ENCODE results near the gene ZSCAN10. TPM values are rescaled to one million over a fixed set of nuclear protein-coding genes. Genes with fewer than 3 reads are reported as not detected.
A peak's percentile ranks its signal among the peaks of the same experiment; 100 is the strongest.
"Not testable (repeated sequence)": the region's sequence is repeated elsewhere in the genome, so short reads cannot be mapped to it uniquely, and the experiment has no call there.

ZSCAN10 gene
- total and polyA plus RNA-seq, 2 experiments from 2014 or later: 217 to 519 TPM

DNA sequence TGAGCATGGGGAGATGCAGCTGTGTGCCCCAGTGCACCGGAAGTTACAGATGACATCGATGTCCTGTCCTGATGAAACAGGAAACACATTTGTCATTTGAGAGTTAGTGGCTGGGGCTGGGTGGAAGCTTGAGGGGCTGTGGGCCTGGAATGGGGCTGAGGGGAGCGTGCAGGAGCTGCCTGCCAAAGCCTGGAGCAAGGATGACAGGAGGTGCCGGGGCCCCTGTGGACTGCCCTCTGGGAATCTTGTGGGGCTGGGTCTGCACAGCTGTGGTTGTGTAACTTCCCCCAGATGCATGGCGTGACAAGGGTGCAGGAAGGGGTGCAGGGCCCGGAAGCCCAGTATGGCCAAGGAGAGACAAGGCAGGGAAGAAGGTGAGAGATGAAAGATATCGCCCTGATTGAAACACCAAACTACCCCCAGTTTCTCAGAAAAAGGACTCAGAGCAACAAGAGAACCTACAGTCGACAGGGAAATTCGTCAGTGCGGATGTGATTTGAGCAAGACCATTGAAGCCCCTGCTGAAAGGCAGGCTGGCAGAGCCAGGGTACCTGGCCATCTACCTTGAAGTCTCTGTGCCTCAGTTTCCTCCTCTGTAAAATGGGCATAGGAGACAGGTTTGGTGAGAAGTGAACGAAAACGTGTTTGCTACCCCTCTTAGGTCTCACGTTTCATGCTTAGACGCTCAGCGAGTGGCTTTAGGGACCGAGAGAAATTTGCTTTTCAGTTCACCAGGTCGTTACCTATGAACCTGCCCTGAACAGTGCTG, 43.9 kb downstream of the ZSCAN10 start (continued):
- TF ChIP-seq, protein P1, sequence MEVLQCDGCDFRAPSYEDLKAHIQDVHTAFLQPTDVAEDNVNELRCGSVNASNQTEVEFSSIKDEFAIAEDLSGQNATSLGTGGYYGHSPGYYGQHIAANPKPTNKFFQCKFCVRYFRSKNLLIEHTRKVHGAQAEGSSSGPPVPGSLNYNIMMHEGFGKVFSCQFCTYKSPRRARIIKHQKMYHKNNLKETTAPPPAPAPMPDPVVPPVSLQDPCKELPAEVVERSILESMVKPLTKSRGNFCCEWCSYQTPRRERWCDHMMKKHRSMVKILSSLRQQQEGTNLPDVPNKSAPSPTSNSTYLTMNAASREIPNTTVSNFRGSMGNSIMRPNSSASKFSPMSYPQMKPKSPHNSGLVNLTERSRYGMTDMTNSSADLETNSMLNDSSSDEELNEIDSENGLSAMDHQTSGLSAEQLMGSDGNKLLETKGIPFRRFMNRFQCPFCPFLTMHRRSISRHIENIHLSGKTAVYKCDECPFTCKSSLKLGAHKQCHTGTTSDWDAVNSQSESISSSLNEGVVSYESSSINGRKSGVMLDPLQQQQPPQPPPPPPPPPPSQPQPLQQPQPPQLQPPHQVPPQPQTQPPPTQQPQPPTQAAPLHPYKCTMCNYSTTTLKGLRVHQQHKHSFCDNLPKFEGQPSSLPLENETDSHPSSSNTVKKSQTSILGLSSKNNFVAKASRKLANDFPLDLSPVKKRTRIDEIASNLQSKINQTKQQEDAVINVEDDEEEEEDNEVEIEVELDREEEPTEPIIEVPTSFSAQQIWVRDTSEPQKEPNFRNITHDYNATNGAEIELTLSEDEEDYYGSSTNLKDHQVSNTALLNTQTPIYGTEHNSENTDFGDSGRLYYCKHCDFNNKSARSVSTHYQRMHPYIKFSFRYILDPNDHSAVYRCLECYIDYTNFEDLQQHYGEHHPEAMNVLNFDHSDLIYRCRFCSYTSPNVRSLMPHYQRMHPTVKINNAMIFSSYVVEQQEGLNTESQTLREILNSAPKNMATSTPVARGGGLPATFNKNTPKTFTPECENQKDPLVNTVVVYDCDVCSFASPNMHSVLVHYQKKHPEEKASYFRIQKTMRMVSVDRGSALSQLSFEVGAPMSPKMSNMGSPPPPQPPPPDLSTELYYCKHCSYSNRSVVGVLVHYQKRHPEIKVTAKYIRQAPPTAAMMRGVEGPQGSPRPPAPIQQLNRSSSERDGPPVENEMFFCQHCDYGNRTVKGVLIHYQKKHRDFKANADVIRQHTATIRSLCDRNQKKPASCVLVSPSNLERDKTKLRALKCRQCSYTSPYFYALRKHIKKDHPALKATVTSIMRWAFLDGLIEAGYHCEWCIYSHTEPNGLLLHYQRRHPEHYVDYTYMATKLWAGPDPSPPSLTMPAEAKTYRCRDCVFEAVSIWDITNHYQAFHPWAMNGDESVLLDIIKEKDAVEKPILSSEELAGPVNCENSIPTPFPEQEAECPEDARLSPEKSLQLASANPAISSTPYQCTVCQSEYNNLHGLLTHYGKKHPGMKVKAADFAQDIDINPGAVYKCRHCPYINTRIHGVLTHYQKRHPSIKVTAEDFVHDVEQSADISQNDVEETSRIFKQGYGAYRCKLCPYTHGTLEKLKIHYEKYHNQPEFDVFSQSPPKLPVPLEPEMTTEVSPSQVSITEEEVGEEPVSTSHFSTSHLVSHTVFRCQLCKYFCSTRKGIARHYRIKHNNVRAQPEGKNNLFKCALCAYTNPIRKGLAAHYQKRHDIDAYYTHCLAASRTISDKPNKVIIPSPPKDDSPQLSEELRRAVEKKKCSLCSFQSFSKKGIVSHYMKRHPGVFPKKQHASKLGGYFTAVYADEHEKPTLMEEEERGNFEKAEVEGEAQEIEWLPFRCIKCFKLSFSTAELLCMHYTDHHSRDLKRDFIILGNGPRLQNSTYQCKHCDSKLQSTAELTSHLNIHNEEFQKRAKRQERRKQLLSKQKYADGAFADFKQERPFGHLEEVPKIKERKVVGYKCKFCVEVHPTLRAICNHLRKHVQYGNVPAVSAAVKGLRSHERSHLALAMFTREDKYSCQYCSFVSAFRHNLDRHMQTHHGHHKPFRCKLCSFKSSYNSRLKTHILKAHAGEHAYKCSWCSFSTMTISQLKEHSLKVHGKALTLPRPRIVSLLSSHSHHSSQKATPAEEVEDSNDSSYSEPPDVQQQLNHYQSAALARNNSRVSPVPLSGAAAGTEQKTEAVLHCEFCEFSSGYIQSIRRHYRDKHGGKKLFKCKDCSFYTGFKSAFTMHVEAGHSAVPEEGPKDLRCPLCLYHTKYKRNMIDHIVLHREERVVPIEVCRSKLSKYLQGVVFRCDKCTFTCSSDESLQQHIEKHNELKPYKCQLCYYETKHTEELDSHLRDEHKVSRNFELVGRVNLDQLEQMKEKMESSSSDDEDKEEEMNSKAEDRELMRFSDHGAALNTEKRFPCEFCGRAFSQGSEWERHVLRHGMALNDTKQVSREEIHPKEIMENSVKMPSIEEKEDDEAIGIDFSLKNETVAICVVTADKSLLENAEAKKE (CRISPR knock-in tag; IDR thresholded peaks at IDR 0.05): no peak
- no peak for TF ChIP-seq EZH2phosphoT487 (IDR thresholded peaks at IDR 0.05; ENCODE audit: unreplicated experiment)

DNA sequence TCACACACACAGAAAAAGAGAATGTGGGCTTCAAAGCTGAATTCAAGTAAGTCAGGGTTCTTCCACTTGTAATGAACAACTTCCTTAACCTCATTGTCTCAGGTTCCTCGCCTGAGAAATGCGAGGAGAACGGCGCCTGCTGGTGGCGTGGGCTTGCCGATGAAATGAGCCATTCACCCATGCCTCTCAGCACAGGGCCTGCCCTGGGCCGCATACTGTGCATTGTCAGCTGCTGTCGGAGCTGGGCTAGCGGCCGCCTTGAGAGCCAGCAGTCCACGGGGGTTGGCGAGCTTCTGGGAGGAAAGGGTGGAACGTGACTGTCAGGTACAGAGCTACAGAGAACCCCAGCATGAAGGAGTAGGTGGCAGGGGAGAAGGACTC, 45.8 kb downstream of the ZSCAN10 start:
- H3K27ac Mint-ChIP-seq; H3K4me1 ChIP-seq (ENCODE audit: insufficient read depth); H2AFZ ChIP-seq; H3K9me2 ChIP-seq (ENCODE audit: insufficient read depth); H4K20me1 ChIP-seq (replicated peaks; ENCODE audit: insufficient read depth); H3F3A ChIP-seq (replicated peaks; ENCODE audit: low read depth); H3K36me3 ChIP-seq (ENCODE audit: insufficient read depth); H3K27ac ChIP-seq (ENCODE audit: low read depth); H3K4me2 ChIP-seq; H3K4me3 ChIP-seq; H3K4me3 Mint-ChIP-seq; H3K79me2 ChIP-seq (replicated peaks; ENCODE audit: insufficient read depth); H3K9me3 Mint-ChIP-seq: not testable (repeated sequence)
- peaks cover 11% of the 10 kb centered on the region for H3K27me3 Mint-ChIP-seq (ENCODE audit: insufficient read depth, low read depth, poor library complexity)
- peaks cover 18% of the 10 kb centered on the region for H3K4me1 Mint-ChIP-seq
- TF ChIP-seq, protein P2, sequence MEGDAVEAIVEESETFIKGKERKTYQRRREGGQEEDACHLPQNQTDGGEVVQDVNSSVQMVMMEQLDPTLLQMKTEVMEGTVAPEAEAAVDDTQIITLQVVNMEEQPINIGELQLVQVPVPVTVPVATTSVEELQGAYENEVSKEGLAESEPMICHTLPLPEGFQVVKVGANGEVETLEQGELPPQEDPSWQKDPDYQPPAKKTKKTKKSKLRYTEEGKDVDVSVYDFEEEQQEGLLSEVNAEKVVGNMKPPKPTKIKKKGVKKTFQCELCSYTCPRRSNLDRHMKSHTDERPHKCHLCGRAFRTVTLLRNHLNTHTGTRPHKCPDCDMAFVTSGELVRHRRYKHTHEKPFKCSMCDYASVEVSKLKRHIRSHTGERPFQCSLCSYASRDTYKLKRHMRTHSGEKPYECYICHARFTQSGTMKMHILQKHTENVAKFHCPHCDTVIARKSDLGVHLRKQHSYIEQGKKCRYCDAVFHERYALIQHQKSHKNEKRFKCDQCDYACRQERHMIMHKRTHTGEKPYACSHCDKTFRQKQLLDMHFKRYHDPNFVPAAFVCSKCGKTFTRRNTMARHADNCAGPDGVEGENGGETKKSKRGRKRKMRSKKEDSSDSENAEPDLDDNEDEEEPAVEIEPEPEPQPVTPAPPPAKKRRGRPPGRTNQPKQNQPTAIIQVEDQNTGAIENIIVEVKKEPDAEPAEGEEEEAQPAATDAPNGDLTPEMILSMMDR (conservative IDR thresholded peaks at IDR 0.05; ENCODE audit: low read depth in 2 of 2): peak in 1 of 2 experiments; percentile 52; a peak in 2 of 4 replicates
- DNase-seq (ENCODE audit: low spot score) (peak; percentile 28), ATAC-seq (peak; percentile 58)
- H3K36me3 Mint-ChIP-seq (ENCODE audit: low read depth): peaks cover 49% of the 10 kb centered on the region
- H3K27me3 ChIP-seq (ENCODE audit: insufficient read depth): peaks cover 13% of the 10 kb centered on the region

DNA sequence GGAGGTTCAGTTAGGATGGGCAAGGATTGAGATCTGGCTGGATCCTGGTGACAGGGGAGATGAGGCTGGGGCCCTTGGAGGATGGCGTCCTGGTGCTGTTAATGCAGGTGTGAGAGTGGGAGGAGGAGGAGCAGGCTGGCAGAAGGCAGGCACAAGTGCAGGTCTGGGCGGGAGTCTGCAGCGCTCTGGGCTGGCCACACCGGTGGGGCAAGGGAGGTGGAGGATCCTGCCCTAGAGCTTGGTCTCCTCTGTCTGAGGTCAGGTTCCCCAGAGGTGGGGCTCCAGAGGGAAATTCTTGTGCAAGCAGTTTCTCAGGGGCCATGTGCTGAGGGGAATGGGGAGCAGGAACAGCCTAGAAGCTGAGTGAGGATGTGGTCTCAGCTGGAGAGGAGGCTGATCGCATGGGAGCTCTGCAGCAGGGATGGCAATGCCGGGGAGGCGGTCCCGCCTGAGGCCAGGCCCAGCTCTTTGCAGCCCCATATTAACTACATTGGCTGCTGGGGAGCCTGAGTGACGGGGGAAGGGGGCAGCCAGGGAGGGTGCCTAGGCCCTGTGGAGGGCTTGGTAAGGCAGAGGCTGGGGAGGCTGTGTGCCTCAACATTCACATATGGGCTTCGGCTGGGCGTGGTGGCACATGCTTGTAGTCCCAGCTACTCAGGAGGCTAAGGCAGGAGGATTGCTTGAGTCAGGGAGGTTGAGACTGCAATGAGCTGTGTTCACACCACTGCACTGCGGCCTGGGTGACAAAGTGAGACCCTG, 46.3 kb downstream of the ZSCAN10 start:
- DNase-seq (ENCODE audit: low spot score); H4K20me1 ChIP-seq (replicated peaks; ENCODE audit: insufficient read depth); H3K9me3 Mint-ChIP-seq; H3K27ac Mint-ChIP-seq; H3K27ac ChIP-seq (ENCODE audit: low read depth); H2AFZ ChIP-seq; H3K36me3 ChIP-seq (ENCODE audit: insufficient read depth); H3K4me3 Mint-ChIP-seq; H3K79me2 ChIP-seq (replicated peaks; ENCODE audit: insufficient read depth); H3K4me1 ChIP-seq (ENCODE audit: insufficient read depth); H3K4me3 ChIP-seq; H3K4me2 ChIP-seq; H3K9me2 ChIP-seq (ENCODE audit: insufficient read depth); ATAC-seq: not testable (repeated sequence)
- peaks cover 18% of the 10 kb centered on the region for H3K4me1 Mint-ChIP-seq
- peaks cover 51% of the 10 kb centered on the region for H3K36me3 Mint-ChIP-seq (ENCODE audit: low read depth)
- peaks cover 17% of the 10 kb centered on the region for H3K27me3 Mint-ChIP-seq (ENCODE audit: insufficient read depth, low read depth, poor library complexity)
- peaks cover 13% of the 10 kb centered on the region for H3F3A ChIP-seq (replicated peaks; ENCODE audit: low read depth)
- H3K27me3 ChIP-seq (ENCODE audit: insufficient read depth): peaks cover 18% of the 10 kb centered on the region

Measured in GM23338 (cell line).